HepG2 (cell line): Measurements from ENCODE around the gene LHB. TPM values are rescaled to one million over a fixed set of nuclear protein-coding genes. Genes with fewer than 3 reads are reported as not detected.

ENCODE experiments used
- ATF7-NPFF ChIP-seq: sonication (generic); formaldehyde crosslinking; IDR thresholded peaks from 2 replicates; pipeline ENCODE4 v1.8.1; 2023; ENCODE audit warnings: mild to moderate bottlenecking, low read depth, missing genetic modification reagents, moderate library complexity
- CTCF ChIP-seq: sonication (generic); formaldehyde crosslinking; IDR thresholded peaks from 2 replicates; pipeline ENCODE4 v1.5.0; 2020; ENCODE audit warnings: mild to moderate bottlenecking, missing genetic modification reagents, moderate library complexity
- DRAP1 ChIP-seq: IDR thresholded peaks from 2 replicates; pipeline ENCODE4 v1.6.1; 2016; ENCODE audit warnings: missing genetic modification reagents, missing compliant biosample characterization
- FOXK1 ChIP-seq: sonication (generic); formaldehyde crosslinking; IDR thresholded peaks from 2 replicates; pipeline ENCODE4 v1.4.0; 2020; ENCODE audit warnings: low read depth, missing genetic modification reagents, borderline replicate concordance
- GFI1 ChIP-seq: sonication (generic); formaldehyde crosslinking; IDR thresholded peaks from 2 replicates; pipeline ENCODE4 v1.5.0; 2020; ENCODE audit warnings: missing genetic modification reagents, mild to moderate bottlenecking, borderline replicate concordance
- NFE2 ChIP-seq: sonication (generic); formaldehyde crosslinking; IDR thresholded peaks from 2 replicates; pipeline ENCODE4 v1.4.0; 2020; ENCODE audit warnings: missing genetic modification reagents
- SPEN ChIP-seq: sonication (generic); formaldehyde crosslinking; IDR thresholded peaks from 2 replicates; pipeline ENCODE4 v1.5.1; 2020; ENCODE audit warnings: low read depth, mild to moderate bottlenecking, missing genetic modification reagents
- SUZ12 ChIP-seq: fragments of 150-350 bp; IDR thresholded peaks from 2 replicates; pipeline ENCODE4 v1.6.1; 2014; ENCODE audit warnings: low read depth, low read length
- TBP ChIP-seq: sonication (generic); formaldehyde crosslinking; IDR thresholded peaks from 2 replicates; pipeline ENCODE4 v1.5.0; 2020; ENCODE audit warnings: missing genetic modification reagents
- YY1 ChIP-seq: IDR thresholded peaks from 2 replicates; pipeline ENCODE4 v1.6.1; 2011; ENCODE audit warnings: low read length, low read depth, moderate library complexity, mild to moderate bottlenecking; ENCODE audit not compliant: insufficient read depth, insufficient replicate concordance
- ZBED4 ChIP-seq: sonication (generic); formaldehyde crosslinking; IDR thresholded peaks from 2 replicates; pipeline ENCODE4 v1.4.0; 2020; ENCODE audit warnings: missing genetic modification reagents, borderline replicate concordance
- ZBTB34 ChIP-seq: sonication (generic); formaldehyde crosslinking; IDR thresholded peaks from 2 replicates; pipeline ENCODE4 v1.8.0; 2022; ENCODE audit warnings: mild to moderate bottlenecking, missing genetic modification reagents
- ZBTB37 ChIP-seq: sonication (generic); formaldehyde crosslinking; IDR thresholded peaks from 2 replicates; pipeline ENCODE4 v1.4.0; 2020; ENCODE audit warnings: mild to moderate bottlenecking, missing genetic modification reagents
- ZNF367 ChIP-seq: sonication (generic); formaldehyde crosslinking; IDR thresholded peaks from 2 replicates; pipeline ENCODE4 v1.4.0; 2020; ENCODE audit warnings: missing genetic modification reagents, borderline replicate concordance
- ZNF577 ChIP-seq: sonication (generic); formaldehyde crosslinking; IDR thresholded peaks from 2 replicates; pipeline ENCODE4 v1.4.0; 2020; ENCODE audit warnings: mild to moderate bottlenecking, low read depth, missing genetic modification reagents, borderline replicate concordance
- ZNF580 ChIP-seq: IDR thresholded peaks from 2 replicates; pipeline ENCODE4 v1.6.1; 2016; ENCODE audit warnings: low read depth, borderline replicate concordance
- polyA plus RNA-seq, 8 experiments: library from polyadenylated mRNA; depleted of rRNA in 3 of 8; stranded (reverse) in 7 of 8; unstranded in 1 of 8; fragments of >200 nt; fragmentation: Illumina TruSeq in 4 of 8; extraction: Trizol in 4 of 8; gene quantifications; 2 replicates each; pipeline versions ENCODE4 v1.2.1 to v1.2.3, GENCODE V29; 2011 to 2016; ENCODE audit warnings: low read depth in 4 of 8, missing spikeins in 1 of 8, mixed read lengths in 1 of 8; ENCODE audit not compliant: insufficient read depth in 1 of 8
- total RNA-seq, 5 experiments: library from RNA; depleted of rRNA; stranded (reverse); fragments of >200 nt; fragmentation: Illumina TruSeq; extraction: Trizol; gene quantifications; 2 replicates each; pipeline ENCODE4 v1.2.3, GENCODE V29; 2016; ENCODE audit warnings: low read depth in 1 of 5

LHB gene
- total and polyA plus RNA-seq, 2 of the 13 experiments (the other 11 are each of a cell fraction or from before 2014, with no cell fraction given) = not detected

- TF ChIP-seq DRAP1 (no peak), CTCF (CRISPR knock-in tag) (peak; percentile 95), NFE2 (CRISPR knock-in tag) (no peak), ZNF367 (no peak), ZBED4 (no peak), ZNF580 (0 out of 2 replicates have a peak, but pooled peaks have one; percentile 24), ZBTB37 (CRISPR knock-in tag) (no peak), ZBTB34 (CRISPR knock-in tag) (no peak), FOXK1 (CRISPR knock-in tag) (no peak), SUZ12 (no peak), ATF7-NPFF (no peak), ZNF577 (CRISPR knock-in tag) (no peak), SPEN (no peak), TBP (no peak), YY1 (peak; percentile 20), GFI1 (CRISPR knock-in tag) (no peak)
Observed at GRCh38 chr19:48970923-48971395, 45.9 kb downstream of the LHB start (continued).
